ENCODE measurements around the gene FARP1. TPM values are rescaled to one million over a fixed set of nuclear protein-coding genes. Genes with fewer than 3 reads are reported as not detected.

Gene FARP1
- polyA plus RNA-seq, 1 of the 3 experiments (the other 2 are of a cell fraction): 12.0 TPM

- TF ChIP-seq FOSL2 (IDR thresholded peaks at IDR 0.05; ENCODE audit: borderline replicate concordance, low read depth) (no peak), USF1 (IDR thresholded peaks at IDR 0.05; ENCODE audit: borderline replicate concordance, low read depth) (peak; percentile 34; the same call in 1 of the 2 replicates), RAD21 (IDR thresholded peaks at IDR 0.05; ENCODE audit: low read length) (no peak)
- peak; percentile 56 for DNase-seq
- peak overlapping the region in 1 of 2 experiments; percentile 36; a peak in 1 of 4 replicates for H3K27ac ChIP-seq (ENCODE audit: low read depth in 2 of 2, low read length in 1 of 2)
- no peak overlapping the region for H3K4me2 ChIP-seq
- CTCF ChIA-PET: interaction anchor here (0.7 to 1.5 kb wide), 5 partner anchors 10 to 195 kb away, joined by 3 to 7 read pairs (median 4); no protein-coding TSS in a partner anchor
- H3K9ac ChIP-seq: no peak overlapping the region
- H3K4me3 ChIP-seq (ENCODE audit: low read depth in 2 of 2, low read length in 1 of 2): no peak overlapping the region
- no peaks in the 10 kb centered on the region for H3K9me2 ChIP-seq
- peaks cover 12 to 50% of the 10 kb centered on the region in 2 experiments; a peak in 2 of 4 replicates for H3K4me1 ChIP-seq (ENCODE audit: control insufficient read depth in 1 of 2, insufficient read depth in 2 of 2, low read depth in 1 of 2, low read length in 1 of 2)
- POLR2A ChIA-PET: no interaction called here
- no peak overlapping the region for H2AFZ ChIP-seq (ENCODE audit: low read depth)
- H3K36me3 ChIP-seq (replicated peaks in 1 of 2; ENCODE audit: control insufficient read depth in 1 of 2, insufficient read depth in 2 of 2, low read length in 1 of 2): peaks cover 0 to 11% of the 10 kb centered on the region in 2 experiments
- no peaks in the 10 kb centered on the region for H3K27me3 ChIP-seq (ENCODE audit: insufficient read depth)
- H3K79me2 ChIP-seq (ENCODE audit: insufficient read depth): peaks cover 68% of the 10 kb centered on the region; the same call in 1 of the 2 replicates
- 89% methylated on average over 13 of the region's 16 CpGs for WGBS (ENCODE audit: low lambda C conversion rate)
- H3F3A ChIP-seq (replicated peaks; ENCODE audit: insufficient read depth): peaks cover 4% of the 10 kb centered on the region
- no peaks in the 10 kb centered on the region for H3K9me3 ChIP-seq
- H4K20me1 ChIP-seq (ENCODE audit: insufficient read depth): no peaks in the 10 kb centered on the region; the same call in 1 of the 2 replicates
Measured at GRCh38 chr13:98478189-98479129, 335.6 kb downstream of the FARP1 start.

DNA sequence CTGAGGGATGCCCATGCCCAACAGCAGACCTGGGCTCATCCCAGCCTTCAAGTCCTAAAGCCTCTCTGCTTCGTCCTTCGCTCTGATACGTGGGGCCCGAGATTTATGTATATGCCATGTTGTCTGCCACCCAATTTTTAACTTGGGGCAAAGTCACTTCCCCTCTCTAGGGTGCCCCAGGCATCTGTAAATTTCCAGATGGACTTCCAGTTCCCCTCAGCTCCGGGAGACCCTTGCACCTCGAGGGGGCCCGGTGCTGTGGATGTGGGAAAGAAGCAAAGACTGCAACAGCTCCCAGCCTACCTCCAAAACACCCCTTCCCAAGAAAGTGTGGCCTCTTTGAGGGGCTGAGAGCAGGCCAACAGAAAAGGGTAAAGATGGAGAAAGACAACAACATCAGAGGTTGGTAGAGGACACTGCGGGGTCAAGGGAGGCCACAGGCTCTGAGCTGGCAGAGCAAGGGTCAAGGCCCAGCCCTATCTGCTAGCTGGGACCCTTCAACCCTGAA lies 336.7 kb downstream of the FARP1 start:
- Histone ChIP-seq H3K36me3 (replicated peaks in 1 of 2; ENCODE audit: control insufficient read depth in 1 of 2, insufficient read depth in 2 of 2, low read length in 1 of 2) (peaks cover 0 to 4% of the 10 kb centered on the region in 2 experiments), H3K27me3 (ENCODE audit: insufficient read depth) (no peaks in the 10 kb centered on the region), H4K20me1 (ENCODE audit: insufficient read depth) (peaks cover 9% of the 10 kb centered on the region), H3K4me2 (no peak overlapping the region), H3K4me3 (ENCODE audit: low read depth in 2 of 2, low read length in 1 of 2) (no peak overlapping the region), H3K9me2 (no peaks in the 10 kb centered on the region), H3K9ac (no peak overlapping the region), H3K4me1 (ENCODE audit: control insufficient read depth in 1 of 2, insufficient read depth in 2 of 2, low read depth in 1 of 2, low read length in 1 of 2) (peaks cover 23 to 60% of the 10 kb centered on the region in 2 experiments; a peak in 3 of 4 replicates), H2AFZ (ENCODE audit: low read depth) (no peak overlapping the region), H3K9me3 (no peaks in the 10 kb centered on the region), H3K79me2 (ENCODE audit: insufficient read depth) (peaks cover 77% of the 10 kb centered on the region; the same call in 1 of the 2 replicates), H3F3A (replicated peaks; ENCODE audit: insufficient read depth) (peaks cover 9% of the 10 kb centered on the region), H3K27ac (ENCODE audit: low read depth in 2 of 2, low read length in 1 of 2) (no peak overlapping the region; a peak in 1 of 4 replicates)
- ChIA-PET POLR2A (no interaction called here), CTCF (interaction anchor here (1.1 to 1.5 kb wide), 2 partner anchors 8 to 10 kb away, joined by 3 to 4 read pairs; no protein-coding TSS in a partner anchor)
- no peak for DNase-seq
- no peak for TF ChIP-seq GABPA (IDR thresholded peaks at IDR 0.05; ENCODE audit: low read depth)
- no peak for TF ChIP-seq IRF3 (IDR thresholded peaks at IDR 0.05; ENCODE audit: low read depth, low read length)
- TF ChIP-seq CTCF (IDR thresholded peaks at IDR 0.05): no peak
- TF ChIP-seq SMC3 (IDR thresholded peaks at IDR 0.05; ENCODE audit: low read depth, low read length): no peak
- no peak for TF ChIP-seq EP300 (IDR thresholded peaks at IDR 0.05; ENCODE audit: borderline replicate concordance in 1 of 2, low read depth in 1 of 2, low read length in 1 of 2)
- TF ChIP-seq FOXJ3 (CRISPR knock-in tag; IDR thresholded peaks at IDR 0.05): no peak
- no peak for TF ChIP-seq RFX5 (IDR thresholded peaks at IDR 0.05; ENCODE audit: low read length)
- TF ChIP-seq FOXM1 (IDR thresholded peaks at IDR 0.05; ENCODE audit: low read depth): no peak
- no peak for TF ChIP-seq TAF1 (IDR thresholded peaks at IDR 0.05; ENCODE audit: borderline replicate concordance, low read depth, low read length)
- TF ChIP-seq TCF12 (IDR thresholded peaks at IDR 0.05): no peak
- TF ChIP-seq YY1 (IDR thresholded peaks at IDR 0.05; ENCODE audit: low read depth): no peak
- WGBS (ENCODE audit: low lambda C conversion rate): 96% methylated on average over 8 of the region's 8 CpGs
